GM19193 (cell line): ENCODE results near the gene SPATS2L.

Source experiments
- POLR2A ChIP-seq: IDR thresholded peaks from 4 replicates; pipeline ENCODE4 v1.6.1; 2011; ENCODE audit not compliant: insufficient read depth, insufficient read length; ENCODE audit errors: extremely low read depth

The SPATS2L gene

DNA sequence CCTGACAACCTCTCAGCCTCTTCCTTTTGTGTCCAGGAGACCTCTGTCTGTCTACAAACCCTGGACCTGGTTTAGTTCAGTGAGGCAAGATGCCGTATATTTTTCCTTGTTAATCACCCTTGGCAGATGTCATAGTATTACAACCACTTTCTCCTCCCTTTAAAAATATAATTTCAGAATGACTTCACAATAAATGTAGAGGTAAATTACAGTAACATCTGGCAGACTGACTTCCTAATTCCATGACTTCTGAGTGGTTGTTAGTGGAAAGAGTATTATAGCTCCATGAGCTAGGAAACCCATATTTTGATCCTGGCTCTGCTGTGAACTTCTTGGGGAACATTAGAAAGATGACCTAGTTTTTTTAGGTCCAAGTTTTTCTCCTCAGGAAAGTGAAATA, 39.5 kb downstream of the SPATS2L start:
- no peak for TF ChIP-seq POLR2A

DNA sequence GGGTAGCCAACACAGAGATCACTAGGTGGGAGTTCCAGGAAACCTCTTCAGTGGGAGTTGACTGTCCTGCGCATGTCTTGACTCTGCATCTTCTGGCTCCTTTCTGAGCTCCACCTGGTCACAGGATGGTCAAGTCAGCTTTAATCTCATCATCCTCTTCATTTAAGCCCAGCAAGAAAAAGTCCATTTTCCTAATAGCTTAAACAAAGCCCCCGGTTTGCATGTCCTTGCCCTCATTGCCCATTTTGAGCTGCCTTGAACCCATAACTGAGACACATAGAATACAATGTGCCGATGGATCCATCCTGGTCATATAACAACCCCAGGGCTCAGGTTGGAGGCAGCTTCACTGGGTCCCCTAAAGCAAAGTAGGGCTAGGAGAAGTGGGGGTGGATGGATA, 40.8 kb downstream of the SPATS2L start:
- no peak for TF ChIP-seq POLR2A

DNA sequence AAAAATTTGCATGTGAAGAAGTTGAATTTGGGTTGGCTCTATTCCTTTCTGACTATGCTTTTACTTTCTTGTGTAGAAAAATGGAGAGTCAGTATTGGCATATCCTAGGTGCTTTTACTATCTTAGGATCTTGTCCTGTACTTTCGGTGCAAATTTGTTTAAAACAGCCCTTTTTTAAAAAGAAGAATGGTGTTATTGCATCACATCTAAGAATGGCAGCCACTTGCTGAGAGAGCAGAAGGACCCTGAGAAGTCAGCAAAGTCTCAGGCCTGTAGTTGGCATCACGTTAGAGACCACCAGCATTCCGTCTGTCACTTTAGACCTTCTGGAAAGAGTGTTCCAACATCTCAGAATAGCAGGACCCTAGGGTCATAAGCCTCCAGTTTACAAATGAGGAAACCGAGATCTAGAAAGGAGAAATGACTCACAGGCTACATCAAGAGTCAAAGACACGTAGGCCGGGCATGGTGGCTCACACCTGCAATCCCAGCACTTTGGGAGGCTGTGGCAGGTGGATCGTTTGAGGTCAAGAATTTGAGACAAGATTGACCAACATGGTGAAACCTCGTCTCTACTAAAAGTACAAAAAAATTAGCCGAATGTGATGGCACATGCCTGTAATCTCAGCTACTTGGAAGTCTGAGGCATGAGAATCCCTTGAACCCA, 42.5 kb downstream of the SPATS2L start:
- no peak for TF ChIP-seq POLR2A

DNA sequence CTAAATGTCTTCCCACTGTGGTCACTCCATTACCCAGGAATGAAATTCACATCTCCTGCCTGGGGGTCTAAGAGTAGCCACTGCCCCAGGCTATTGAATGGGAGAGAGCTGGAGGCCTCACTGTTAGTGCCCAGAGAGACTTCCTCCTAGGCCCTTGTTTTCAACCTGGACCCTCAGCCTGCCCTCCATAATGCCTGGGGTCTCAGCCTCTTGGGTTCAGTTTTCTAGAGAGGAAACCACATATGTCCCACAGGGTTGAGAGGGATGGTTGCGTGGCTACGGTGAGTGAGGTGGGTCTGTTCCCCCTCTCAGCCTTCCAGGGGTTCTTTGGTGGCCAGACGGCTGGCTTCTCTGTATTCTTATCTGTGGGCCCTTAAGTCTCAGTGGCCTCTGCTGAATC, 43.4 kb downstream of the SPATS2L start:
- no peak for TF ChIP-seq POLR2A

DNA sequence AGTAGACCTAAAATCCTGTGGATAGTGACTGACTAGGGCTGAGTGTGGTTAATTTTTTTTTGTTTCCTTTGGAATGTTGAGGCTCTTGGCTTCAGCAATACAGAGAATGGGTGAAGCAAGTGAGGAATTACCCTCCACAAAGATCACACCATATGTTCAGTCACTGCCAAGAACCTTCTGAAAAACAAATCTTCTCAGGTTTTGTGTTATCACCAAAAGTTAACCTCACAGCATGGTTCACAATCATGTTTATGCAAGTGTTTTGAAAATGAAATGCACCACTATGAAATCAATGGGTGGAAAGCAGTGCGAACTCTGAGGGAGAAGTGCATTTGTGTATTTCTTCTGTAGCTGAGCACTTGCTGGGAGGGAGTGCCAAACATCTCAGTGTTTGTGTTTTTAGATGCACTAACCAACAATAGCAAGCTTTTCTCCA, 44.4 kb downstream of the SPATS2L start:
- TF ChIP-seq POLR2A: no peak

DNA sequence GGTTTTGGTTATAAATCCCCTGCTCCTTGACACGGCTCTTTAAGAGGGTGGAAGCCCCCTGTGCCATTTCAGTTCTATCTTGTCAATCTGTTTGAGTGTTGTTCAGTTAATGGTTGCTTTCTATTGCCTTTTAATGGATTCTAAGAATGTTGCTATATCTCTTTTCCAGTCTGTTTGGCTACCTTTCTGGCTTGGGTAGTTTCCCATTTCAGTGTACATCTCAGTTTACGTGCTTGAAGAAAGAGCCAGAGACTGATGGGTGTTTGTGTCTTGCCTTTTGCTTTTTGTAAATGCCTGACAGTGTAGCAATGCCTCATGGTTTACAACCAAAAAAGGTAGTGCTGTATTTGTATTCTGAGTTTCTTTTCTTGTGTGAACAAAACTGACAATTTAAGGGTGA, 45.3 kb downstream of the SPATS2L start:
- no peak for TF ChIP-seq POLR2A

DNA sequence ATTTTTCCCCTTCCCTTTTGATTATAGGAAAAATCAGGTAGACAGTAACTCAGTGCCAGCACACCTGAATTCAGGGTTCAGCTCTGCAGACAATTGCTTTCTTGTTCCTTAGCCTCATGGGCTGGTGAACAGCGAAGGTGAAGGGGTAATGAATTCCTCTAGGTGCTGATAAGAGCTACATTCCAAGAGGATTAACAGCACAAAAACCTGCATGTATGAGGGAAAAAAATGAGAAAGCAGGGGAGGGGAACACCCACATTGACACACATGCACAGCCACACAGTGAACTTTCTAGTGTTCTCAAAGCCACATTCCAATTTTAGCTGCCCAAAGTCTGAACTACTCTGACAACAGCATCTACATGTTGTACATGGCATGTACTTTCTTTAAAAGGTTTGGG, 46.1 kb downstream of the SPATS2L start:
- no peak for TF ChIP-seq POLR2A

DNA sequence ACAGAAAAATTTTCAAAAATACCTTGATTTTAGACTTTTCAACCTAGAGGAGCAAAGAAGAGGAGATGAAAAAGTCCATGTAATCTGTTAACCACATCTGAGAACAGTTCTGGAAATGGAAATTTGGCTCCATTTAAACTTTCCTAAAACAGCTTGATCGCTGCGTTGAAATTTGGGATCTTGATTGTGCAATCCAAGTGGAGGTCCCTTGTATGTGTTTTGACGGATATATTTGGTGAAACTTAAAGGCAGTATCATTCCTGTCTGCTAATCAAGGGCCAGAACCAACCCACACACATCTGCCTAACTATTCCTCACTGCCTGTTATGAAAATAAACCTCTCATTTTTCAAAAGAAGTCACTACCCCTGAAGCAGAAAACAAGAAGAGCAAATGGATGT, 46.6 kb downstream of the SPATS2L start:
- no peak for TF ChIP-seq POLR2A

DNA sequence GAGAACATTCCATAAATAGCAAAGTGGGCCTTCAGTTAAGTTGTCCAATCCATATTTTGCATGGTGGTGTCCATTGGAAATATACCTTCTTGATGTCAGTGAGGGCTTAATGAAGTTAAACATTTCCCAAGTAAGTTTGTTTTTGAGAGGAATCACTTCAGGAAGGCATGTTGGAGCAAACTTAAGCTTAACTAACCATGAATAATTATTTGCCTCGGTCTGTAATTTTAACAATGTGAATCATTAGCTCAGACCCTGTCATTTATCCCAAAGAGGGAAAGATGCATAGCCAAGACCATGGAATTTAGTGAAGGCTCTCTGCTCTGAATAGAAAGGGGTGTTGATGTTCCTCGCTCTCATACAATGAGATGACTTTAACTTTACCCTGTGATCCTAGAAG, 47.4 kb downstream of the SPATS2L start:
- no peak for TF ChIP-seq POLR2A

DNA sequence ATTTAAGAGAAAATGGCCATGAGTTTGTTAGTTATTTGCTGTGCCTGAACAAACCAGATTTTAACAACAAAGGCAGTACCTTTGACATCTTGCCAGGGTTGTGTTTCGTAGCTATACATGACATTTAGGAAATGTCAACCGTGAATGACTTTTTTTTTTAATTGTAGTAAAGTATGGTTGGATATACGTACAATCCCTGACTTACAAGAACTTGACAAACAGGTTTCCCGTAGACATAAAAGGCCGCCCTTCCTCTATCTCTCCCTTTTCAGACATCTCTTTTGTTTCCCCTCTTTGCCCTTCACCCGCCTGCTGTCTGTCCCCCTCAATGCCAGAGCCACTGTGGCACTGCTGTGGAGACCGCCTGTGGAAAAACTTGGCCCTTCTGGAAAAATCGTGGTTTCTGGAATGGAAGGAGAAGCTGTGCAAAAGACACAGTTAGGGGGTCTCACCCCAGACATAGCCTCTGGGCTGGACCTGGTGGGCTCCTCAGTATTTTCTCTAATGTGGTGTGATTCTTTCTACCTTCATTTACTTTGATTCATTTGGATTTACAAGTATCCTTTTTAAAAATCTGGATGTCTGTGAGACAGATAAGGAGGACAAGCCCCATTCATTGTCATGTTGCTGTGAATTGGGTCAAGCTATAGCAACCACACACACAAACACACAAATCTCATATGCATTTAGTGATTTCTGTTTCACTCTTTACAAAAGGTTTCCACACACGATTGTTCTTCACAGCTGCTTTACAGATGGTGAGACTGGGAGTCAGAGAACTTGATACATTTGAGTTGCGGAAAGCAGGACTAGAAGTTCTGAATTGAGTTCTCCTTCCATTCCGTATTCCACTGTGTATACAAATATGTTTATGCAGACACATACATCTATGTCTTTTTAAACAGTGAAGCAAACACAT, 48.6 kb downstream of the SPATS2L start:
- TF ChIP-seq POLR2A: no peak

DNA sequence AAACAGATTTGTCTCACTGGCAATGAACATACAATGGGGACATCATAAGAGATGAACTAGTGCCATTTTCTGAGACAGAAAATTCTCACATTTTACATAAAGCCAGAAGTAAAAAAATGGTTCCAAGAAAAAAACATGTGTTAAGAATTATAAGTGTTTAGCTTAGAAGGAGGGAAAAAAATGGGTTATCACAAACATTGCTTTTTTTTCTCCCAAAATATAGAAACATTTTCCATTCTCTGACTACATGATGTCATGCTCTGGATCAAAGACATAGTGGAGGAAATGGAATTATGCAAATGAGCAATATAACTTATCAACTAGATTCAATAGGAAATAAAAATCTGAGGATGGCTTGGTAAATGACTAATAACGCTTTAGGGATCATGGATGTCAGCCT, 49.8 kb downstream of the SPATS2L start:
- no peak for TF ChIP-seq POLR2A

DNA sequence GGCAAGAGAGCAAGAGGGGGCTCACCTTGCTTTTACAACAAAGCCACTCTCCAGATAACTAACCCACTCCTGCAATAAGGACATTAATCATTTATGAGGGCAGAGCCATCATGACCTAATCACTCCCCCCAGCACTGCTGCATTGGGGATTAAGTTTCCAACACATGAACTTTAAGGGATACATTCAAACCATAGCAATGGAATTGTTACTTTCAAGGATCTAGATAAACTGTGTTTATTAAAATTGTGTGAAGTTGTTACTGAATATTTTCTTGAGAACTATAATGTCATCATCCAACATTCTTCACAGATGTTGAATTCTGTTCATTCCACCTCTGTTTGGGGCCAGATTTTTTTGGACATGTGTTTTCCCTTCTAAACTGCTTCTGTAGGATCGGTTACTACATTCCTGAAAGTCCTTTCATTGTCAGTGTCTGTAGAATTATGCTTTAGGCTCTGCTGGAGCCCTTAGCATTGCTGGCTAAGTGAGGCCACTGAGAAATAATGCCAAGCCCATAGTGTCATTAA, 50.4 kb downstream of the SPATS2L start:
- TF ChIP-seq POLR2A: no peak

DNA sequence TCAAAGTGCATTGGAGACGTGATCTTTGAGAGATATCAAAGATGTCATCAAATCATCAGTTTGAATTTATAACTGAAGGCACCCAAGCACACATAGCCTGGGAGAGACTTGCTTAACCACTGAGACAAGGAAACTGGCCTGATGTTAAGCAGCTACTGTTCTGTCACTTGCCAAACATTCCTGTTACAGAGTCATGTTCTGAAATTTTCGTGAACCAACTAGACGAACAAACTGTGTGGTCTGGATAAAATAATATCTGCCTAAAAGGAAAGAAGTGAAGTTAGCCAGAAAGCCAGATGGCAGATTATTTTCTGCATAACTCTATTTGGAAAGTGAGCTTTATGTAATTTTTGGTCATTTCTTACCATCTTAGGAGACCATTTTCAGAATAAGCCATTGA, 51.4 kb downstream of the SPATS2L start:
- no peak for TF ChIP-seq POLR2A

DNA sequence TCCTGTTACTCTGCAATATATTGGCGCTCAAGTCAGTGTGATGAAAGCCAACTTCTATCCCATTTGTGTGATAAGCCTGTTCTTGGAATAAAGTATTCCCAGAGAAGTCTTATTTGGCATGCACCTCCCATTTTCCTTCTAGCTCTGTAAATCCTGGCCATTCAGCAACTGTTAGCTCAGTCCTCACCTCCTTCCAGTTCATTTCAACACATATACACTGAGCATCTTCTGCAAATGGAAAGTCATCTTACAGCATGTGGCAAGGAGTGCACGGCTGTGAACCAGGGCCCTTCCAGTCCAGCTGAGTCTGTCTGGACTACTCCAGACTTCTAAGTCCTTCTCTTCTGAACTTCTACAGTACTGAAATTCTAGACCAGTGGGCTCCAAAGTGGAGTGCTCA, 53.1 kb downstream of the SPATS2L start:
- no peak for TF ChIP-seq POLR2A

DNA sequence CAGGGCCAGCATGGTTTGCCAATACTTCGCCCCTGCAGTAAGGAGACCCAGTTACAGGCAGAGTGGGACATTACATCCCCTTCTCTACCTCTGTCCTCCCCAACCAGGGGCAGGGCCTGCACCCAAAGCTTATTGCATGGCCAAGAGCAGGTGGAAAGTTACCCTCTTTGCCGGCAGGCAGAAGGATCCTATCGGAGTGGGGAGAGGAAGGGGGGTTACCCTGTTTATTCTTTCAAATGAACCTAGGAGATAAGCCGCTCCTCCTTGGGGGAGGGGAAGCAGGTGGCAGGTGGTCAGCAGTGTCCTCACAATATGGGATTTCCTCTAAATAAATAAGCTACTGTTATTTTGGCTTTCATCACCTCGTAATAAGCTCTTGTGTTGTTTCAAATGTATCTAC, 53.9 kb downstream of the SPATS2L start:
- no peak for TF ChIP-seq POLR2A
